Common myeloid progenitor, CD34-positive (primary cell): ENCODE results near the gene SORBS2.
A peak's percentile ranks its signal among the peaks of the same experiment; 100 is the strongest.

Experiments used
- CTCF ChIA-PET: fragments of 350-600 bp; sonication (Branson Sonifier 250); formaldehyde crosslinking; loops from one replicate; lab custom pipeline; 2021; ENCODE audit warnings: antibody characterized with exemption; lab: Charles Lee
- POLR2A ChIA-PET: fragments of 350-600 bp; sonication (Branson Sonifier 250); formaldehyde crosslinking; loops from one replicate; lab custom pipeline; 2021; ENCODE audit warnings: antibody characterized with exemption; lab: Charles Lee
- DNase-seq, 3 donors: peaks; one replicate each; pipeline versions ENCODE4 v3.0.0 to v3.0.0-alpha.2; 2013
- H3K27ac ChIP-seq, 2 experiments: 1 replicate in 1 of 2; 2 replicates in 1 of 2; pipeline ENCODE4 v1.7.0; 2013; ENCODE audit warnings: inconsistent platforms in 2 of 2, low read length in 2 of 2, mild to moderate bottlenecking in 2 of 2, low read depth in 1 of 2, moderate library complexity in 1 of 2; ENCODE audit not compliant: severe bottlenecking in 2 of 2, insufficient read depth in 1 of 2, poor library complexity in 1 of 2
- H3K27me3 ChIP-seq, 5 experiments: replicated peaks in 2 of 5; 1 replicate in 3 of 5; 2 replicates in 2 of 5; pipeline versions ENCODE4 v1.6.1 to v1.7.0; 2013; ENCODE audit warnings: low read length in 4 of 5, mild to moderate bottlenecking in 2 of 5, moderate library complexity in 2 of 5, inconsistent platforms in 1 of 5; ENCODE audit not compliant: insufficient read depth in 5 of 5, control insufficient read depth in 4 of 5
- H3K36me3 ChIP-seq, 4 experiments: 1 replicate in 2 of 4; 2 replicates in 2 of 4; pipeline versions ENCODE4 v1.6.1 to v1.7.0; 2013; ENCODE audit warnings: low read length in 3 of 4, control low read depth in 1 of 4, mild to moderate bottlenecking in 1 of 4; ENCODE audit not compliant: control insufficient read depth in 4 of 4, insufficient read depth in 4 of 4
- H3K4me1 ChIP-seq, 4 experiments: 1 replicate in 3 of 4; 2 replicates in 1 of 4; pipeline versions ENCODE4 v1.6.1 to v1.7.1; 2013; ENCODE audit warnings: low read length in 3 of 4, mild to moderate bottlenecking in 3 of 4, control low read depth in 1 of 4, inconsistent platforms in 1 of 4, moderate library complexity in 1 of 4; ENCODE audit not compliant: control insufficient read depth in 4 of 4, insufficient read depth in 4 of 4; ENCODE audit errors: control extremely low read depth in 1 of 4
- H3K4me3 ChIP-seq, 7 experiments: 1 replicate in 4 of 7; 2 replicates in 3 of 7; pipeline versions ENCODE4 v1.5.1 to v1.7.0; 2013; ENCODE audit warnings: mild to moderate bottlenecking in 7 of 7, low read length in 6 of 7, moderate library complexity in 6 of 7, inconsistent platforms in 2 of 7, low read depth in 2 of 7, control low read depth in 1 of 7; ENCODE audit not compliant: insufficient read depth in 4 of 7, control insufficient read depth in 1 of 7; ENCODE audit errors: extremely low read depth in 1 of 7
- H3K9me3 ChIP-seq, 5 experiments: 1 replicate in 4 of 5; 2 replicates in 1 of 5; pipeline versions ENCODE4 v1.6.1 to v1.7.1; 2013; ENCODE audit warnings: low read length in 4 of 5, mild to moderate bottlenecking in 2 of 5, inconsistent platforms in 1 of 5, low read depth in 1 of 5, moderate library complexity in 1 of 5; ENCODE audit not compliant: control insufficient read depth in 4 of 5, insufficient read depth in 2 of 5; ENCODE audit errors: control extremely low read depth in 1 of 5
- WGBS: methylation state at CpG from one replicate; pipeline ENCODE4 v1.1.5; 2013; ENCODE audit not compliant: insufficient coverage; 5-methylcytosine and 5-hydroxymethylcytosine counted together

SORBS2 gene

DNA sequence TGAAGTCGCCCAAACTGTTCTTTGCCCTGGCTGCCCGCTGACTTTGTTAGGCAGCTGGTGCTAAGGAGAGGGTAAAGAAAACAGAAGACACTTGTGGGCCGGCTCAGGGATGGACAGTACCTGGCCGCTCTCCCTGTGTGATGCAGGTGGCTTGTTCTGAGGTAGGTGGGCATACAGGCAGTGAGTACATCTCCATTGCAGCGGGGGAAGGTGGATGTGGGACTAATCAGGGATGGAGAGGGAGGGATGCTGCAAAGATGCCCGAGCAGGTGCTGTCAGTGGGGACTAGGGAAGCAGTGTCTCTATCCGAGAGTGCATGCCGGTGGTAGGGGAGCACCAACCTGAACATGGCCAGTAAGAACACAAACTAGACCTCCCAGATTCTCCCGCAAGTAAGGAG, 67.0 kb downstream of the SORBS2 start:
- no peaks in the 10 kb centered on the region for H3K36me3 ChIP-seq
- no peak overlapping the region for H3K27ac ChIP-seq
- ChIA-PET CTCF (no interaction called here), POLR2A (no interaction called here)
- no peak for DNase-seq
- H3K27me3 ChIP-seq = peaks cover 0 to 5% (median 0%) of the 10 kb centered on the region in 5 experiments
- no peak overlapping the region for H3K4me3 ChIP-seq
- no peaks in the 10 kb centered on the region for H3K9me3 ChIP-seq
- peaks cover 0 to 12% (median 3%) of the 10 kb centered on the region in 4 experiments for H3K4me1 ChIP-seq
- WGBS = over 99% methylated on average over 9 of the region's 9 CpGs

DNA sequence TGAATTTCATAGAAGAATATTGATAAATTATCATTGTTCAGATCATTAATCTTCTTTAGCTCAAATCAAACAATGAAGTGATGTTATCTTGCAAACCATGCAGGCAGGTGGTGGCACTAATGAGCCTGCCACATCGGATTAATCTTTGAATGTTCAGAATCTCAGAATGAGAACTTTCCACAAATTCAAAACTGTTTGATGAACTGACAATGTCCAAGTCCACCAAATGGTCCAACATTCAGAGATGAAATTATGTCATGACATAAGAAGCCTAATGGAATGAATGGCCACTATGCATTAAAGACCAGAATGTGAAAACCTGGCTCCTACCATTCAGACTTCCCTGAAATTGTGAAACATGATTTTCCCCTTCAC, 67.5 kb downstream of the SORBS2 start:
- ChIA-PET POLR2A (no interaction called here), CTCF (no interaction called here)
- DNase-seq = no peak
- Histone ChIP-seq H3K27me3 (peaks cover 0 to 5% (median 0%) of the 10 kb centered on the region in 5 experiments), H3K9me3 (no peaks in the 10 kb centered on the region), H3K4me1 (peaks cover 0 to 12% (median 3%) of the 10 kb centered on the region in 4 experiments), H3K27ac (no peak overlapping the region), H3K4me3 (no peak overlapping the region), H3K36me3 (no peaks in the 10 kb centered on the region)
- WGBS = 86% methylated on average over 1 of the region's 1 CpG

DNA sequence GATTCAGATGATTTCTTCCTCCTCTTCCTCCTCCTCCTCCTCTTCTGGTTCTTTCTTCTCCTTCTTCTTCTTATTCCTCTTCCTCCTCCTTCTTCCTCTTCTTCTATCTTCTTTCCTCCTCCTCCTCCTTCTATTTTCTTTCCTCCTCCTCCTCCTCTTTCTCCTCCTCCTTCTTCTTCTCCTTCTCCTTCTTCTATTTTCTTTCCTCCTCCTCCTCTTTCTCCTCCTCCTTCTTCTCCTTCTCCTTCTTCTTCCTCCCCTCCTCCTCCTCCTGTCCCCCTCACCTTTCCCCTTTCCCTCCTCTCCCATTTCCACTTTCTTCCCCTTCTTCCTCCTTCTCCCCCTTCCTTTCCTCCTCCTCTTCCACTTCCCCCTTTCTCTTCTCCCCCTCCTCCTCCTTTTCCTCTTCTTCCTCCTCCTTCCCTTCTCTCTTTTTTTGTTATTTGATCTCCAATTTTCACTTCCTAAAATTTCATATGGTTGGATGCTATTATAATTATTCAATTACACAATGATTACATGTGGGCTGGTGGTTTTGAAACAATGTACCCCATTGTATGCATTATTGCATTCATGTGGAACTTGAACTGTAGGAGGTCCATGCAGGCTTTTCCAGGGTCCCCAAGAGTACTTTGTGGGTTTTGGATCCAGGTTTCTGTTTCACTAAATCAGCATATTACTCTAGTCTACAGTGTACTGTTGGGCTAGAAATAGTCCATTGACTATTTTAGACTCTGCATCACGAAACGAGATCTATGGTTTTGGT, 68.1 kb downstream of the SORBS2 start:
- CTCF ChIA-PET = no interaction called here

DNA sequence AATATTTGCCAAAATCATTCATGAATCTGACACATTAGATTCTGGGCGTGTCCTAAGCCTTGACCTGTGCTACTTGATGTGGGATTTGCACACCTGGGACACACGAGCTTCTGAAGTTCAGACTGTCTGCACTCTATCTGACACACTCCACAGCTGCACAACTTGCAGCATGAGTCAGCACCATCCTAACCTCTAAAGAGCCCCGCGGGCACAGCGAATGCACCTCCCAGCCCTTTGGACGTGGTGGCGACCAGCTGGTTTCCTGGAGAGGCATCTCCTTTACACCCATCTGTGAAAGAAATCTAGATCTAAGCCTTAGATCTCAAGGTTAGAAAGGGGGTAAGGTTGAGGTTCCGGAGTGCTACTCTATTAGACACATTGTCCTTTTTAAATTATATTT, 69.2 kb downstream of the SORBS2 start:
- DNase-seq = peak in 2 of 3 donors; percentile 40 to 59
- H3K9me3 ChIP-seq = no peaks in the 10 kb centered on the region
- H3K27me3 ChIP-seq = peaks cover 0 to 2% (median 0%) of the 10 kb centered on the region in 5 experiments
- H3K4me1 ChIP-seq = peaks cover 0 to 17% (median 3%) of the 10 kb centered on the region in 4 experiments
- 37% methylated on average over 2 of the region's 8 CpGs for whole genome bisulfite sequencing
- ChIA-PET CTCF (no interaction called here), POLR2A (no interaction called here)
- H3K36me3 ChIP-seq = no peaks in the 10 kb centered on the region
- H3K27ac ChIP-seq = no peak overlapping the region
- H3K4me3 ChIP-seq = no peak overlapping the region

More for the DNA sequence above, 68.1 kb downstream of the SORBS2 start:
- H3K27ac ChIP-seq = no peak overlapping the region
- H3K9me3 ChIP-seq = no peaks in the 10 kb centered on the region
- no peaks in the 10 kb centered on the region for H3K36me3 ChIP-seq
- peaks cover 0 to 12% (median 3%) of the 10 kb centered on the region in 4 experiments for H3K4me1 ChIP-seq
- H3K27me3 ChIP-seq = peaks cover 0 to 5% (median 0%) of the 10 kb centered on the region in 5 experiments
- no peak for DNase-seq
- POLR2A ChIA-PET = no interaction called here
- no CpG with 5 or more reads among the region's 2 CpGs for WGBS
- H3K4me3 ChIP-seq = no peak overlapping the region

DNA sequence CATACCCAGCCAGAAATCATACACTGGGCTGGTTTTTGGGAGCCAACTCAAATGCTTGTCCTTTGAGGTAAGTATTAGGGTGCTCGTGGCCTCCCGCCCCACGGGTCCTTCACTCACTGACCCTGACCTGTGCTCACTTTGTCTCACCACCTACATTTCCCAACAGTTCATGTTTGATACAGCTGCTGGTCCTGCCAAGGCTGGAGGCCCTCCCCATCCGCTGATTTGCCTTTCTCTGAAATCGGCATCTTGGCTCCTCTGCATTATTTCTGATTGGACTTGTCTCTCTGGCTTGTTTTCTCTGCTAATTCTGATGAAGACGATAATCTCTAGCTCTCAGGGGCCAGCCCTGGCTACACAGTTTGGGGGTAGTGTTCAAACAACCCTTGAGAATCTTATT, 70.2 kb downstream of the SORBS2 start:
- peaks cover 0 to 17% (median 3%) of the 10 kb centered on the region in 4 experiments for H3K4me1 ChIP-seq

DNA sequence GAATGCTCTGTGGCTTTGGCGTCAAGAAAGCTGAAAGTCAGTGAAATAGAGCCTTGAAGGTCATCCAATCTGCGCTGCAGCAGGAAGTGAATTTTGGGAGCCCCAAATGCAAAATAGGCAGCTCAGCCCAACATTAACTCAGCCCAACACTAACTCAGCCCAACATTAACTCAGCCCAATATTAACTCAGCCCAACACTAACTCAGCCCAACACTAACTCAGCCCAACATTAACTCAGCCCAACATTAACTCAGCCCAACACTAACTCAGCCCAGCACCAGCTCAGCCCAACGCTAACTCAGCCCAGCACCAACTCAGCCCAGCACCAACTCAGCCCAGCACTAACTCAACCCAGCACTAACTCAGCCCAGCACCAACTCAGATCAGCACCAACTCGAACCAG, 71.5 kb downstream of the SORBS2 start:
- no peak overlapping the region for H3K4me3 ChIP-seq
- no peak for DNase-seq
- no peaks in the 10 kb centered on the region for H3K9me3 ChIP-seq
- no peaks in the 10 kb centered on the region for H3K36me3 ChIP-seq
- H3K27me3 ChIP-seq = peaks cover 0 to 2% (median 0%) of the 10 kb centered on the region in 5 experiments
- ChIA-PET POLR2A (no interaction called here), CTCF (no interaction called here)
- peaks cover 0 to 25% (median 3%) of the 10 kb centered on the region in 4 experiments for H3K4me1 ChIP-seq
- 98% methylated on average over 3 of the region's 4 CpGs for WGBS
- no peak overlapping the region for H3K27ac ChIP-seq

More for the DNA sequence above, 70.2 kb downstream of the SORBS2 start:
- DNase-seq = no peak
- Histone ChIP-seq H3K27ac (no peak overlapping the region), H3K9me3 (no peaks in the 10 kb centered on the region), H3K27me3 (peaks cover 0 to 2% (median 0%) of the 10 kb centered on the region in 5 experiments), H3K36me3 (no peaks in the 10 kb centered on the region), H3K4me3 (no peak overlapping the region)
- POLR2A ChIA-PET = no interaction called here
- CTCF ChIA-PET = no interaction called here
- 95% methylated on average over 3 of the region's 6 CpGs for WGBS

DNA sequence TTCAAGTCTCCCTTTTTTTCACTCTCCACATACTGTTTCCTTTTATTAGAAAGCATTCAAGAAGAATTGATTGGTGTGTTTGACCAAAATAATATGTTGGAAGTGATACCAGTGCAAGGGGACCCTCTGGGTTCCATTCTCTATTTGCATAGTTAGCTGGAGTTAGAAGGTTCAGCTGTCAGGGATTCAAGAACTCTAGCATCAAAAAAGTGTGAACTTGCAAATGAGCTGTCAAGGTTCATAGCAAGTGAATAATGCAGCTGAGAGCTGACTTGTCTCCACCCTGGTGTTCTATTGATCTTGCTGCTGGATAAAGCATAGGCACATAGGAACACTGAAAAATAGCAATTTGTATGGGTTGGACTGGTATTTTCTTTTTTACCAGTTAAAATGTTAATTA, 73.2 kb downstream of the SORBS2 start:
- ChIA-PET CTCF (interaction anchor here (0.8 to 1.0 kb wide), 2 partner anchors 21 to 98 kb away, joined by 3 read pairs; no protein-coding TSS in a partner anchor), POLR2A (no interaction called here)
- H3K4me3 ChIP-seq = no peak overlapping the region
- H3K27me3 ChIP-seq = peaks cover 0 to 2% (median 0%) of the 10 kb centered on the region in 5 experiments
- H3K4me1 ChIP-seq = peaks cover 4 to 42% (median 14%) of the 10 kb centered on the region in 4 experiments
- no peaks in the 10 kb centered on the region for H3K9me3 ChIP-seq
- no peak overlapping the region for H3K27ac ChIP-seq
- no peaks in the 10 kb centered on the region for H3K36me3 ChIP-seq
- DNase-seq = no peak
